RWPE1 (cell line): ENCODE results near the gene ADAMTS17.

Experiments
- CTCF ChIA-PET: fragments of 350-600 bp; sonication (Branson Sonifier 250); formaldehyde crosslinking; extraction: SDS; loops from one replicate; lab custom pipeline; 2021; lab: Yijun Ruan, JAX
- POLR2A ChIA-PET: fragments of 400-600 bp; formaldehyde crosslinking; extraction: SDS; loops from one replicate; lab custom pipeline; 2020; ENCODE audit warnings: antibody characterized with exemption; ENCODE audit not compliant: low non-redundant PET; lab: Yijun Ruan, JAX
- DNase-seq: peaks from one replicate; pipeline ENCODE4 v3.0.0; 2012; ENCODE audit warnings: low spot score
- H3K27ac ChIP-seq: fragments of 450-650 bp; 2 replicates; pipeline ENCODE4 v1.5.1; 2017
- CTCF ChIP-seq: fragments of 450-650 bp; conservative IDR thresholded peaks from 2 replicates; pipeline ENCODE4 v1.5.1; 2017; ENCODE audit warnings: low read depth, mild to moderate bottlenecking

ADAMTS17 gene

GRCh38 chr15:100314809-100315400 lies 26.9 kb downstream of the ADAMTS17 start:
- CTCF ChIA-PET = no interaction called here
- no peak overlapping the region; the same call in 1 of the 2 replicates for H3K27ac ChIP-seq

GRCh38 chr15:100311833-100312476 lies 29.8 kb downstream of the ADAMTS17 start:
- ChIA-PET CTCF (no interaction called here), POLR2A (no interaction called here)
- no peak for TF ChIP-seq CTCF
- DNase-seq = no peak
- peak overlapping the region; percentile 89 for H3K27ac ChIP-seq

More at GRCh38 chr15:100314809-100315400, 26.9 kb downstream of the ADAMTS17 start:
- POLR2A ChIA-PET = no interaction called here
- DNase-seq = no peak
- no peak for TF ChIP-seq CTCF

- TF ChIP-seq CTCF = no peak
- DNase-seq = no peak
- CTCF ChIA-PET = no interaction called here
- peak overlapping the region; percentile 89 for H3K27ac ChIP-seq
- POLR2A ChIA-PET = no interaction called here
Observed at GRCh38 chr15:100311154-100311625, 30.6 kb downstream of the ADAMTS17 start.

GRCh38 chr15:100310513-100311153 lies 31.1 kb downstream of the ADAMTS17 start:
- ChIA-PET POLR2A (no interaction called here), CTCF (interaction anchor here (1.1 kb wide), 1 partner anchor 39 kb away, joined by 3 read pairs; no protein-coding TSS in a partner anchor)
- no peak for DNase-seq
- peak overlapping the region; percentile 89 for H3K27ac ChIP-seq
- no peak for TF ChIP-seq CTCF

- peak overlapping the region; percentile 89 for H3K27ac ChIP-seq
- CTCF ChIA-PET = interaction anchor here (1.1 kb wide), 1 partner anchor 40 kb away, joined by 3 read pairs; no protein-coding TSS in a partner anchor
- no peak for DNase-seq
- TF ChIP-seq CTCF = no peak
- POLR2A ChIA-PET = no interaction called here
Observed at GRCh38 chr15:100310041-100310405, 31.8 kb downstream of the ADAMTS17 start.

GRCh38 chr15:100309109-100310040 lies 32.4 kb downstream of the ADAMTS17 start:
- ChIA-PET CTCF (interaction anchor here (1.1 kb wide), 1 partner anchor 40 kb away, joined by 3 read pairs; no protein-coding TSS in a partner anchor), POLR2A (no interaction called here)
- DNase-seq = no peak
- TF ChIP-seq CTCF = no peak
- H3K27ac ChIP-seq = peak overlapping the region; percentile 89
